ENCODE measurements around the gene KLHL29.
"Not testable (repeated sequence)": the region's sequence is repeated elsewhere in the genome, so short reads cannot be mapped to it uniquely, and the experiment has no call there.

KLHL29 gene

DNA sequence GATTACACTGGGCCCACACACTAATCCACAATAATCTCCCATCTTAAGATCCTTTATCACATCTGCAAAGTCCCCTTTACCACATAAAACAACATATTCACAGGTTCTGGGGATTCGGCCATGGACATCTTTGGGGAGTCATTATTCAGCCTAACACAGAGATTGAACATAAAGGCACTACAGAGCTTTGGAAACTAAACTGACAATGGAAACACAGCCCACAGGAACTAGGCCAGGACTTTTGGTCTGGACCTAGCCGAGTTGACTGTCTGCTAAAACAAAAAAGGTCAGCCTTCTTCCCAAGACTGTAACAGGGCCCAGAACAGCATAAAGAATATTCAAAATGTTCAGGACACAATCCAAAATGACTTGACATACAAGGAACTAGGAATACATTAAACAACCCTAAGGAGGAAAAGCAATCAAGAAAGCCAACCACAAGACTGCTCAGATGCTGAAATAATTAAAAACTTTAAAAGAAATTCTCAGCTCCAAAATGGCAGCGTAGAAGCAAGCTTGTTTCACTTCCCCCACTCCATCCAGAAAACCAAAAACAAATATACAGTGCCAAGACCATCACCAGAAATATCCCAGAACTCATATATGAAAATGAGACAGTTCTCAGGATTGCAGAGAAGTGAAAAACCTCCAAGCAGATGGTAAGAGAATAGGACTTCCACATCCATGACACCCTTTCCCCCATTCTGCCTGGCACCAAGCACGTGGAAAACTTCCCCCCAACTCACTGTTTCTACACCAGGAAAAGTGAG lies 334.1 kb downstream of the KLHL29 start:
- DNase-seq (ENCODE audit: low read depth in 2 of 2): no peak

DNA sequence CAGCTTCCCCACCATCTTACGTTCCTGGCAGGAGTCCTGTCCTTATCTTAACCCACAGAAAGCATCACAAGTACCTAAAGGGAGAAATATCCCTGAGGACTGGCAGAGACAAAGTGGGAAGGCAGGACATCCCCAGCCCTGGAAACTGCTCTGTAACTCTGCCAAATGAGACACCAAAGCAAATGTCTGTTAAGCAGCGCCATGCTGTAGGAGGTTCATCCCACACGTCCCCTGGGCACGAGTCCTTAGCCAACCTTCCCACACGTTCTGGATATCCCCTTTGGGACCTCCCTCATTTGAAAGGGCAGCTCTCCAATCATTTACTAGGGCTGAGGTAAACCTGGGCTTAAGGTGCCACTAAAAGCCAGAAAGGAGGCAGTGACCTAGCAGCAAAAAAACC lies 334.7 kb downstream of the KLHL29 start:
- no peak for DNase-seq (ENCODE audit: low read depth in 2 of 2)

DNA sequence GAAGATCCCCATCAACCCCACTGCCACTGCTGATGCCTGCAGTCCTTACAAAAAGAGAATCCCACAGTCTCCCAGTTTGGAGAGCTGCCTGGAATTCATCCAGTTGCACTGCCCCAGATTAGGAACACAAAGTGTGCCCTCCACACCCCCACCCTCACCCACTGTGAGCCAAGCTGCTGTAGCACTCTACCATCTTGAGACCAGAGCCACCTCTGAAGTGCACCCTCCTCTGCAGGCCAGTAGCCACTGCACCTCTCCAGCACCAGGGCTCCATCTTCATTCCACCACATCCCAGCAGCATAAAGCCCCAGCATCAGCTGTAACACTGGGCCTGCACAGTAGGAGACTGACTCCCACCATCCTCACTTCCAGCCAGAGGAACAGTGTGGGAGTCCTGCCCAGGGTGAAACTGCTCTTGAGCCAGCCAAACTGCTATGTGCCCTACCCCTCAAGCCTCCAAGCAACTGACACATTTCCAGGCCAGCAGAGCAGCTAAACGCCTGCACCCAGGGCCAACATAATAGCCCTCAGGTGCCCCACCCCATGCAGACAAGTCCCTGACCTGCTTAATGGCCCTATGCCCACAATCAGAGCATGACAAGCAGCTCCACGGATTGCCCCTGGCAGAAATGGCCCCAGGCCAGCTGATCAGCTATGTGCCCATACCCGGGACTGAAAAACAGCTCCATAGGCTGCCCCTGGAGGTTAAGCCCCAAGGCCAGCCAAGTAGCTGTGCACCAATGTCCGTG lies 335.9 kb downstream of the KLHL29 start:
- no peak for DNase-seq (ENCODE audit: low read depth in 2 of 2)

DNA sequence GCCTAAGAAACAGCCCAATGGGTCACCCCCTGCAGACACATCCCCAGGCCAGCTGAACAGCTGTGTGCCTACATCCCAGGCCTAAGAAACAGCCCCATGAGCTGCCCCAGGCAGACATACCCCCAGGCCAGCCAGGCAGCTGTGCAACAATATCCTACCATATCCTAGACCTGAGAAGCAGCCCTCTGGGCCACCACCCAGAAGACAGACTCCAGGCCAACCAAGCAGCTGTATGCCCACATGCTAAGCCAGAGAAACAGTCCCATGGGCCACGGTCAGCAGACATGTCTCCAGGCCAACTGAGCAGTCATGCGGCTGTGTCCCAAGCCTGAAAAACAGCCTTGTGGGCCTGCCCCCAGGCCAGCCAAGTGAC lies 336.5 kb downstream of the KLHL29 start:
- no peak for DNase-seq (ENCODE audit: low read depth in 2 of 2)

DNA sequence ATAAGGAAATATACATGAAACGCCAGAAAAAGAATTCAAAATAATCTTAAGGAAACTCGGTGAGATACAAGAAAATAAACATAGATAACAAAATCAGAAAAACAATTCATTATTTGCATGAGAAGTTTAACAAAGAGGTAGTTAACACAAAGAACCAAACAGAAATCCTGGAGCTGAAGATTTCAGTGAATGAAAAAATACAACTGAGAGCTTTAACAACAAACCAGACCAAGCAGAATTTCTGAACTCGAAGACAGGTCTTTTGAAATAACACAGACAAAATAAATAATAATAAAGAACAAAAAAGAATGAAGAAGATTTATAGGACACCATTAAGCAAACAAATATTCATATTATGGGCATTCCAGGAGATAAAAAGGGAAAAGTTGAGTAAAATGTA lies 337.3 kb downstream of the KLHL29 start:
- DNase-seq (ENCODE audit: low read depth in 2 of 2): no peak

DNA sequence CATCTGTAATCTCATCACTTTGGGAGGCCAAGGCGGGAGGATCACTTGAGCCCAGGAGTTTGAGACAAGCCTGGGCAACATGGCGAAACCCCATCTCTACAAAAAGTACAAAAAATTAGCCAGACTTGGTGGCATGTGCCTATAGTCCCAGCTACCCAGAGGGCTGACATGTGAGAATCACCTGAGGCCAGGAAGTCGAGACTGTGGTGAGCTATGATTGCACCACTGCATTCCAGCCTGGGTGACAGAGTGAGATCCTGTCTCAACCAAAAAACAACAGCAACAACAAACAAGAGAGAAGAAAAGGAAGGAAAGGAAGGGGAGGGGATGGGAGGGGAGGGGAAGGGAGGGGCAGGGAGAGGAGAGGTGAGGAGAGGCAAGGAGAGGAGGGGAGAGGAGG lies 338.1 kb downstream of the KLHL29 start:
- not testable (repeated sequence) for DNase-seq (ENCODE audit: low read depth in 2 of 2)

DNA sequence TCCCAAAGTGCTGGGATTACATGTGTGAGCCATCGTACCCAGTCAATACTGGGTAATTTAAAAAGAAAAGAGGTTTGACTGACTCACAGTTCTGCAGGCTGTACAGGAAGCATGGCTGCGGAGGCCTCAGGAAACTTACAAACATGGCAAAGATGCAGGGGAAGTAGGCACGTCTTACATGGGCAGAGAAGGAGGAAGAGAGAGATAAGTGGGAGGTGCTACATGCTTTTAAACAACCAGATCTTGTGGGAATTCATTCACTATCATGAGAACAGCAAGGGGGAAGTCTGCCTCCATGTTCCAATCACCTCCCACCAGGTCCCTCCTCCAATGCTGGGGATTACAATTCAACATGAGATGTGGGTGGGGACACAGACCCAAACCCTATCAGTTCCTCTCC lies 349.4 kb downstream of the KLHL29 start:
- DNase-seq (ENCODE audit: low read depth in 2 of 2): no peak

DNA sequence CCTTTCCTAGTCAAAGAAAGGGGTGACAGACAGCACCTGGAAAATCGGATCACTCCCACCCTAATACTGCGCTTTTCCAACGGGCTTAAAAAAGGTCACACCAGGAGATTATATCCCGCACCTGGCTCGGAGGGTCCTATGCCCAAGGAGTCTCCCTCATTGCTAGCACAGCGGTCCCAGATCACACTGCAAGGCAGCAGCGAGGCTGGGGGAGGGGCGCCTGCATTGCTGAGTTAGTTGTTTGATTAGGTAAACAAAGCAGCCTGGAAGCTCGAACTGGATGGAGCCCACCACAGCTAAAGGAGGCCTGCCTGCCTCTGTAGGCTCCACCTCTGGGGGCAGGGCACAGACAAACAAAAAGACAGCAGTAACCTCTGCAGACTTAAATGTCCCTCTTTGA lies 351.8 kb downstream of the KLHL29 start:
- not testable (repeated sequence) for DNase-seq (ENCODE audit: low read depth in 2 of 2)

DNA sequence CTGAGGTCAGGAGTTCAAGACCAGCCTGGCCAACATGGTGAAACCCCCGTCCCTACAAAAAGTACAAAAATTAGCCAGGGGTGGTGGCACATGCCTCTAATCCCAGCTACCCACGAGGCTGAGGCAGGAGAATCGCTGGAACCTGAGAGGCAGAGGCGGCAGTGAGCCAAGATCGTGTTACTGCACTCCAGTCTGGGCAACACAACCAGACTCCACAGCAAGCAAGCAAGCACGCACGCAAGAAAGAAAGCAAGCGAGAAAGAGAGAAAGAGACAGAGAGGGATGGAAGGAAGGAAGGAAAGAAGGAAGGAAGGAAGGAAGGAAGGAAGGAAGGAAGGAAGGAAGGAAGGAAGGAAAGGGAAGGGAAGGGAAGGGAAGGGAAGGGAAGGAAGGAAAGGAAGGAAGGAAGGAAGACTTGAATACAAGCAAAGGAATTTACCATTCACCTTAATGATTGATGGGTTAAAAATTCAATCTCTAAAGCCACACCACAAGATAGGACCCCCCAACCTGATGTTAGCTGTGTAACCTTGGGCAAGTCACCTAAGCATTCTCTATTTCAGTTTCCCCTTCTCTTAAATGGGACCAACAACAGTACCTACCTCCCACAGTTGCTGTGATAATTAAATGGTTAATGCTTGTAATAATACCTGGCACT lies 360.2 kb downstream of the KLHL29 start:
- DNase-seq (ENCODE audit: low read depth in 2 of 2): no peak

DNA sequence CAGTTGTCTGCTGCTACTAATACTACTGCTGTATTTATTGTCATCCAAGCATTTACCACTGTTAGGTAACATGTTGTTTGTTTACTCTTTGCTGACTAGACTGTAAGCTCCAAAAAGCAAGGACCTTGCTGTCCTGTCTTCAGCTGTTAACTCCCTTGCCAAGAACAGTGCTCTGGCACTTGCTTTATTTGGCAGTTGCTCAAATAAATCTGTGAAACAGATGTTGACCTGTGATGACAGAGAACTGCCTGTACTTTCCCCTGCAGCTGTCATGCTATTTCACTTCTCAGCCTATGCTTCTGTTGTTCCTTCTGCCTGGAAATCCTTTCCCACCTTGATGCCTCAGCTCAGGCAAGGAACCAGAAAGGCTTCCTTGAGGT lies 360.7 kb downstream of the KLHL29 start:
- no peak for DNase-seq (ENCODE audit: low read depth in 2 of 2)

DNA sequence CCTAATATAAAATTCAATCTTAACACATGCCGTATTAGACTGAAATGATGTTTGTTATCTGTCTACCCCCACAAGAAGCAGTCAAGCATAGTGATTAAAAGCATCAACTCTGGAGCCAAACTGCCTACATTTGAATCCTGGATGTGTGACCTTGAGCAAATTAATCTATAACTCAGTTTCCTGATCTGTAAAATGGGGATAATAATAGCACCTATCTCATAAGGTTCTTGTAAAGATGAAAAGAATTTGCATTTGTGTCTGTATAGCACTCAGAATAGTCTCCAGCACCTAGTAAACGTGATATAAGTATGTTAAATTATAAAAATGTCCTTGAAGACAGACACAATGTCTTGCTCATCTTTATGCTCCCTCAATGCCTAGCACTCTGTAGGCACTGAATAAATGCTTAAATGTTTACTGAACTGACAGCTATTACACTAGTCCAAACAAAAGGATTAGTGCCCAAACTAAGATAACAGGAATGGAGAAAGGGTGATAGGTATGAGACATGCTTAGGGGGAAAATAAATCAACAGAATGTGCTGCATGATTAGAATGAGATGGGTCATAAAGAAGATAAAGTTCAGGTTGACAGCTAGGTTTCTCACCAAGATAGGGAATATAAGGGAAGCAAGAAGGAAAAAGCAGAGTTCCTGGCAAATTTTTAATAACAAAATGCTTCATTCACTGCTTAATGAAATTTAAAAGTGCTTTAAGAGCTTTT lies 361.3 kb downstream of the KLHL29 start:
- DNase-seq (ENCODE audit: low read depth in 2 of 2): no peak

DNA sequence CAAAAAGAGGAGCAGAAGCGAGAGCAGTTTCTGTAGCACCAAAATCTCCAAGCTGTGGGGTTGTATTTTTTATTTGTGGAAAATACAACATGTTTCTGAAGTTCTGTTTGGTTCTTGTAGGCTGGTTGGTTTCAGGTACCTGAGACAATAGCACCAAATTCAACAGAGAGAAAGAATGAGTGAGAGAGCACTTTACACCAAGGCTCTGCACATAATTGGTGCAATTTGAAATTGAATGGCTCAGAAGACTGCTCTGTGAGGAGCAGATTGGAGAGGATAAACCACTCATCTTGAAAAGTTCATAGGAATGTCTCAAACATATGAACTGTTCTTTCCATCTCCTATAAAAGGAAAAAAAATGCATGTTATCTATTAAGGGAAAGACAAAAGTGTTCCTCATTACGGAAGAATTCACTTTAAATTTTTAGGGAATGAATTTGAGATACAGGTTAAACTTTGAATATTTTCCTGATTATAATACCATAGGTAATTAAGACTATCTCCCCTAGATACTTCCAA lies 366.8 kb downstream of the KLHL29 start:
- no peak for DNase-seq (ENCODE audit: low read depth in 2 of 2)

DNA sequence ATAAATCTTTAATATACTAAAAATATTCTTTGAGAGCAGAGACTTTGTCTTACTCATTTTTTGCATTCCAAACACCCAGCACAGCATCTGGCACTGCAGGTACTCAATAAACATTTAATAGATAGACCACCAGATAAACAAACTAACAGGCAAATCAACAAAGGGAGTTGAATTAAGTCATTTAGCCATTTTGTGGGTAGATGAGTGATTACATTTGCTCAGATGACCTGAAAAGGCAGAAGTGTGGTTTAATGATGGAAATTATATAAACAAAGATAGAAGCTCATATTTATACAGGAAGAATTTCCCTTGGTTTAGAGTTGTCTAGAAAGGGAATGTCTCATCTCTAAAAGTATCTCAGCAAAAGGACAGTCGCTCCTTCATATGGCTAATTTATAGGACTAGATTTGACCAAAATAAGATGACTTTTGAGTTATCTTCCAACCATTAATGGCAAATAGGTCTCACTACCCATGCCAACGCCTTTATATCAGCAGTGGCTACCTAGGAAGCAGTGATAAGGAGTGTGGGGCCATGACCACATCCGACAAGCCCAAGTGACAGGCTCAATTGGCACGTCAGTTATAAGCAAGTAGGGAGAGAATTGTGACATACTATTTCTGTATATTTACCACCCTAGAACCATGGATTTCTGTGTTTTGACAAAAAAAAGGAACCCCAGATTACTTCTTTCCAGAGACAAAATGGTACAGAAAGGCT lies 368.5 kb downstream of the KLHL29 start:
- no peak for DNase-seq (ENCODE audit: low read depth in 2 of 2)

DNA sequence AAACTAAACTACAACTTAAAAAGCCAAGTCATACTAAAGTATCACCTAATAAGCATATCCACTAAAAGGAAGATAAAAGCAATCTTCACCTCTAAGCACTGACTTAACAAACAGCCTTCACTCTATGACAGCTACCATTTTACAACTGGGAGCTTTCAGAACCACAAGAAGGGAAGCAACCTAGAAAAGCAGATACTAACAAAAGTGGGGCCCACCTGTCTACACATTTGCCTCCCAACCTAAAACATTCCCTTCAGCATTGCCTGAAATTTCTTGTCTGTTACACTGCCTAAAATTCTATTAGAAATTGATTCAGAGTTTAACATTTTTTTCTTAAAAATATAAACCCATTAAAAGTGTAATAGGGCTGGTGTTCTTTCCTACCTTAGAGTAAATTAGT lies 370.0 kb downstream of the KLHL29 start:
- no peak for DNase-seq (ENCODE audit: low read depth in 2 of 2)

DNA sequence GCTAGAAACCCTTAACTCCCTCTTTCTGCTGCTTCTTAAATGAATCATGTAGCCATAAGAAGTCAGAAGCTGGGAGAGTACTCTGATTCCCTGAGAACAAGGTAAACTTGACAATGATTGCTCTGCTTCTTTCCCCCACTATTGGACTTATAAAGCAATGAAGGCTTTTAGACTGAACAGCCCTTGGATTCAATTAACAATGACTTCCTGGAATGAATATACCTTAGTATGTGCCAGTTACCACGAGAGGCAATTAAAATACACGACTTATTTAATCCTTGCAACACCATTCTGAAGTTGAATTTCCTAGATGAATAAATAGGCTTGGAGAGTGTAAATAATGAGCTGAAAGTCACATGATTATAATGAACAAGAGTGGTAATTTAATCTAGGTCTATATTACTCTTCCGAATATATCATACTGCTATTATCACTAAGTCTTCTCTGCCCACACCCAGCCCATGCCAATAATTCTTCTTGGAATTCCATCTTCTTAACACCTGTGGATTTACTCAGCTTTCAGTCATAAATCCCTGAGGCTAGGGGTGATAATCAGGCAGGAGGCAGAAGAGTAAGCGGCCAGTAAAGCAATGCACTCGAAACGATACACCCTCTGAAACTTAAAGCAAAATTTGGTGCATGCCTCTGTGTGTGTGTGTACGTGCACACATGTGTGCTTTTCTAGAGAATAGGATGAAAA lies 371.8 kb downstream of the KLHL29 start:
- DNase-seq (ENCODE audit: low read depth in 2 of 2): no peak

DNA sequence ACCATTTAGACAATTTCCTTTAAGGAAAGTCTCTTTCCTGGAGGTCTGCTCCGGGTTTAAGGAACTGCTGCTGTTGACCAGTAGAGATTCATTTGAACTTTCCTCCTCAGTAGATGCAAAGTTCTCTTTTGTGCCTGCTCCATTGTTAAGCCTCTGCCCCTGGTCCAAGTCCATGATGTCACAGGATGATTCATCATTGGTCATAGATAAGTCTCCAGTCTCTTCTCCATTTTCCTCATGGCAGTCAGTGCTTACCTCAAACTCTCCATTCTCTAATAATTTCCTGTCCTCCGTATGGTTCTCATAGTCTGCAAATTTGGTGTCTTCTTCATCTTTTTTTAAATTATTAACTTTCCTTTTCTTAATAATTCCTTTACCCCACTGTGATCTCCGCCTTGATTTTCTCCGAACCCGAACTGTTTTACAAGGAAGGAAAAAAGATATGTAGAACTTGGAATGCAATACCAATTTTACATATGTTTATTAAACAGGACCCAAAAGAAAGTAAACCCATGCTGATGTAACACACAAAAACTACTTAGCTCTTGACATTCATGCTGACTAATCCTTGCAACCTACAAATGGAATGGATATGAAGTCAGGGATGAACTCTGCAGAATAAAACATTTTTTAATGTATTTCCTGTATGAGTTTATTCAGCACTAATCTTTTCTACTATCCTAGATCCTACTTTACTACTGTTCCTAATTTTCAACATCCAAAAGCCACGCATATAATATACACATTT lies 372.9 kb downstream of the KLHL29 start:
- DNase-seq (ENCODE audit: low read depth in 2 of 2): no peak

All from stimulated activated CD4-positive, alpha-beta T cell treated with anti-CD3 and anti-CD28 coated beads, Interleukin-12 subunit alpha, Interleukin-12 subunit beta, amount 100 ng/mL, for 24 hours (primary cell).